ENCODE results near the gene ORMDL2. TPM values are rescaled to one million over a fixed set of nuclear protein-coding genes. Genes with fewer than 3 reads are reported as not detected.
A peak's percentile ranks its signal among the peaks of the same experiment; 100 is the strongest.

ORMDL2 gene
- total and polyA plus RNA-seq, 8 donors = 0.89 to 53.9 (median 12.7) TPM; not detected in 1

DNA sequence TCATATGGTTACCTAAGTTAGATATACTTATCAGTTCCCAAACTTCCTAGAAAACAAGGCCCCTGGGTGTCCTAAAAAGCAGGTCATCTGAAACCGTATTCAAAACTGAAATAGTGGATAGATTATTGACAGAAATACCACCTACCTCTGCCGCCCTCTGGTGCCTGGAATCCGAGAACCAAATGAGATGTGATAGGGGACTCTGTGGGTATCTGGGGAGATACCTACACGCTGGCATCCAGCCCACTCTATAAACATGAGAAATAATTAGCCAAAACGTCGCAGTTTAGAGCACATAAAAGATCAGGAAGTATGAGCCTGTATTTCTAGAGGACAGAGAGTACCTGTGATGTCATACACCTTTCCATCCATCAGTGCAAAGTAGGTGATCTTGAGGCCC lies 4.4 kb downstream of the ORMDL2 start:
- peaks cover 25 to 63% (median 43%) of the 10 kb centered on the region in 4 donors for H3K4me1 ChIP-seq
- WGBS, 5 donors = 20 to 41% (median 27%) methylated on average over 6 of the region's 6 CpGs
- H3K36me3 ChIP-seq = peaks cover 20 to 47% (median 46%) of the 10 kb centered on the region in 4 donors
- peak in 1 of 2 donors; percentile 37 for DNase-seq
- H3K4me3 ChIP-seq = no peak overlapping the region
- intact Hi-C loops (cut with DNase I; ENCODE audit: low total_unique reads) = no loop called here
- H3K9me3 ChIP-seq = no peaks in the 10 kb centered on the region
- H3K27me3 ChIP-seq = no peaks in the 10 kb centered on the region
- TF ChIP-seq POLR2A (IDR thresholded peaks at IDR 0.05) (no peak), POLR2AphosphoS5 (IDR thresholded peaks at IDR 0.05) (no peak), EP300 (IDR thresholded peaks at IDR 0.05) (no peak)
- TF ChIP-seq, protein P1, sequence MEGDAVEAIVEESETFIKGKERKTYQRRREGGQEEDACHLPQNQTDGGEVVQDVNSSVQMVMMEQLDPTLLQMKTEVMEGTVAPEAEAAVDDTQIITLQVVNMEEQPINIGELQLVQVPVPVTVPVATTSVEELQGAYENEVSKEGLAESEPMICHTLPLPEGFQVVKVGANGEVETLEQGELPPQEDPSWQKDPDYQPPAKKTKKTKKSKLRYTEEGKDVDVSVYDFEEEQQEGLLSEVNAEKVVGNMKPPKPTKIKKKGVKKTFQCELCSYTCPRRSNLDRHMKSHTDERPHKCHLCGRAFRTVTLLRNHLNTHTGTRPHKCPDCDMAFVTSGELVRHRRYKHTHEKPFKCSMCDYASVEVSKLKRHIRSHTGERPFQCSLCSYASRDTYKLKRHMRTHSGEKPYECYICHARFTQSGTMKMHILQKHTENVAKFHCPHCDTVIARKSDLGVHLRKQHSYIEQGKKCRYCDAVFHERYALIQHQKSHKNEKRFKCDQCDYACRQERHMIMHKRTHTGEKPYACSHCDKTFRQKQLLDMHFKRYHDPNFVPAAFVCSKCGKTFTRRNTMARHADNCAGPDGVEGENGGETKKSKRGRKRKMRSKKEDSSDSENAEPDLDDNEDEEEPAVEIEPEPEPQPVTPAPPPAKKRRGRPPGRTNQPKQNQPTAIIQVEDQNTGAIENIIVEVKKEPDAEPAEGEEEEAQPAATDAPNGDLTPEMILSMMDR (IDR thresholded peaks at IDR 0.05) = no peak
- H3K27ac ChIP-seq = no peak overlapping the region

DNA sequence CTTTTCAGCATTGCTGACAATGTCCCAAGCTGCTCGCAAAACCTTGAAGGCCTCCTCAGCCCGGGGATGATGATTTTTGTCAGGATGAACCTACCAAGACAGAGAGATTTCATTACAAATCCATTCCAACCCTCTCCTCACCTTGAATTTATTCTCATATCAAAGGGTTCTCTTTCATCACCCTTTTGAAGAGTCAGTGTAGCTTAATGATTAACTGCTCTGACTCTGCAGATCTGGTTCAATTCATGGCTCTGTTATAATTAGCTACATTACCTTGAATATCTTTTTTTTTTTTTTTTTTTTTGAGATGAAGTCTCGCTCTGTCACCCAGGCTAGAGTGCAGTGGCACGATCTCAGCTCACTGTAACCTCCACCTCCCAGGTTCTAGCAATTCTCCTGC lies 5.6 kb downstream of the ORMDL2 start:
- 55 to 83% (median 69%) methylated on average over 4 of the region's 4 CpGs for WGBS, 5 donors
- TF ChIP-seq, protein P1 (IDR thresholded peaks at IDR 0.05) = no peak
- TF ChIP-seq POLR2A (IDR thresholded peaks at IDR 0.05) (no peak), EP300 (IDR thresholded peaks at IDR 0.05) (no peak), POLR2AphosphoS5 (IDR thresholded peaks at IDR 0.05) (no peak)
- no peak for DNase-seq
- peaks cover 20 to 50% (median 46%) of the 10 kb centered on the region in 4 donors for H3K36me3 ChIP-seq
- no peak overlapping the region for H3K4me3 ChIP-seq
- intact Hi-C loops (cut with DNase I; ENCODE audit: low total_unique reads) = no loop called here
- no peaks in the 10 kb centered on the region for H3K9me3 ChIP-seq
- peaks cover 35 to 72% (median 54%) of the 10 kb centered on the region in 4 donors for H3K4me1 ChIP-seq
- H3K27me3 ChIP-seq = no peaks in the 10 kb centered on the region
- H3K27ac ChIP-seq = peak overlapping the region in 2 of 5 donors; percentile 26 to 36

DNA sequence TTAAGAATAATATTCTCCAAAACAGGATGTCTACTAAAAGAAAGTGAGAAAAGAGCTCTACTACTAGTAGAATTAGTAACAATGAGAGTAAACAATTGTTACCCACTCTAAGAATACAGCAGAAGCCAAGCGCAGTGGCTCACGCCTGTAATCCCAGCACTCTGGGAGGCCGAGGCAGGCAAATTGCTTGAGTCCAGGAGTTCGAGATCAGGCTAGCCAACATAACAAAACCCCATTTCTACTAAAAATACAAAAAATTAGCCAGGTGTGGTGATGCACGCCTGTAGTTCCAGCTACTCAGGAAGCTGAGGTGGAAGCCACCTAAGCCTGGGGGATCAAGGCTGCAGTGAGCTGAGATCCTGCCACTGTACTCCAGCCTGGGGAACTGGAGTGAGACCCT lies 6.9 kb downstream of the ORMDL2 start:
- Histone ChIP-seq H3K27ac (peak overlapping the region in 3 of 5 donors; percentile 6 to 36 (median 26)), H3K9me3 (no peaks in the 10 kb centered on the region), H3K27me3 (no peaks in the 10 kb centered on the region), H3K36me3 (peaks cover 20 to 43% (median 38%) of the 10 kb centered on the region in 4 donors), H3K4me1 (peaks cover 30 to 65% (median 49%) of the 10 kb centered on the region in 4 donors), H3K4me3 (no peak overlapping the region)
- DNase-seq = no peak
- intact Hi-C loops (cut with DNase I; ENCODE audit: low total_unique reads) = no loop called here
- 78 to 85% (median 79%) methylated on average over 5 of the region's 5 CpGs for WGBS, 5 donors
- TF ChIP-seq POLR2A (IDR thresholded peaks at IDR 0.05) = no peak
- no peak for TF ChIP-seq EP300 (IDR thresholded peaks at IDR 0.05)
- TF ChIP-seq POLR2AphosphoS5 (IDR thresholded peaks at IDR 0.05) = no peak
- TF ChIP-seq, protein P1 (IDR thresholded peaks at IDR 0.05) = no peak

DNA sequence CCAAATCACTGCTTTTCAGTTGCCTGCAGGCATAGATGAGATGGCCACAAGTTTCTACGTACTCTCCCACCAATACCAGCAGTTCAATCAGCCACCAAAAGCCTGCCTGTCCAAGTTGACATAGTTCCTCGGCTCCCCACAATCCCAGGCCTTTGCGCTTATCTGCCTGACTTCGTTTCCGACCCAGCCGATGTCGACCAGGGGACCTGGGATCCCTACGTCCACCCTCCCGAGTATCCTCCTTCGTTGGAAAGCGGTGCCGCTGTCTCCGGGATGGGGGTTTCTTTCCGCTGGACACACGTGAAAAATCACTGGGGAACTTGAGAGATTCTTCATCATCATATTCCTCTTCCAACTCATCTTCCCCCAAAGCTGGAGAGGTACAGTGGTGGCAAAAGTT lies 10.0 kb downstream of the ORMDL2 start:
- Histone ChIP-seq H3K27ac (peak overlapping the region in 2 of 5 donors; percentile 95 to 97), H3K27me3 (no peaks in the 10 kb centered on the region), H3K36me3 (peaks cover 0 to 12% (median 7%) of the 10 kb centered on the region in 4 donors), H3K4me1 (peaks cover 30 to 86% (median 68%) of the 10 kb centered on the region in 4 donors), H3K9me3 (no peaks in the 10 kb centered on the region), H3K4me3 (peak overlapping the region in 1 of 4 donors; percentile 88)
- WGBS, 5 donors = 78 to 90% (median 79%) methylated on average over 15 of the region's 15 CpGs
- intact Hi-C loops (cut with DNase I; ENCODE audit: low total_unique reads) = no loop called here
- DNase-seq = no peak
- TF ChIP-seq EP300 (IDR thresholded peaks at IDR 0.05) (no peak), POLR2A (IDR thresholded peaks at IDR 0.05) (no peak)

DNA sequence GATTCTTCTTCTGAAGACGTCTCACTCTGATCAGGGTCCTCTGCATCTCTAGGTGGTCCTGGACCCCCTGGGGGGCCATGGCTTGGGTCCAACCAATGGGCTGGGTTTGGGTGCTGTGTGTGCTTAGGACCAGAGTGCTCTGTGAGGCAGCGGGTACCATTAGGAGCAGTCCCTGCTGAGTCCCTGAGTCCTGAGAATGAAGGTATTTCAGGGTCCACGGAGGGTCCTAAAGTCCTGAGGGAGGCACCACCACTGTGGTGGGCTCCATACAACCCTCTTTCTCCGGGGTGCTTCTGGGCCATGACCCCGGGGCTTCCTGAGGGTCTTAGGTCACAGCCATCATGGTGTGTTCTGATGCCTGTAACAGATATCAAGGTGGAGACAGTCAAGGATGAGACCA lies 10.5 kb downstream of the ORMDL2 start:
- DNase-seq = no peak
- TF ChIP-seq POLR2A (IDR thresholded peaks at IDR 0.05) = no peak
- TF ChIP-seq, protein P1 (IDR thresholded peaks at IDR 0.05) = no peak
- TF ChIP-seq EP300 (IDR thresholded peaks at IDR 0.05) = no peak
- no peak for TF ChIP-seq POLR2AphosphoS5 (IDR thresholded peaks at IDR 0.05)
- H3K4me1 ChIP-seq = peaks cover 30 to 86% (median 69%) of the 10 kb centered on the region in 4 donors
- H3K27ac ChIP-seq = peak overlapping the region in 4 of 5 donors; percentile 95 to 99 (median 96)
- H3K4me3 ChIP-seq = peak overlapping the region; percentile 88 to 98 (median 92)
- intact Hi-C loops (cut with DNase I; ENCODE audit: low total_unique reads) = no loop called here
- H3K27me3 ChIP-seq = no peaks in the 10 kb centered on the region
- no peaks in the 10 kb centered on the region for H3K9me3 ChIP-seq
- 80 to 92% (median 82%) methylated on average over 5 of the region's 5 CpGs for WGBS, 5 donors
- peaks cover 0 to 6% (median 2%) of the 10 kb centered on the region in 4 donors for H3K36me3 ChIP-seq
